H1 (cell line): Measurements from ENCODE around the gene FAM193A. TPM values are rescaled to one million over a fixed set of nuclear protein-coding genes. Genes with fewer than 3 reads are reported as not detected.

Experiments used
- CTCF ChIA-PET: fragments of 300-600 bp; sonication (Branson Sonifier 250); formaldehyde crosslinking; loops from one replicate; lab custom pipeline; 2021; ENCODE audit not compliant: partially characterized antibody; lab: Charles Lee
- POLR2A ChIA-PET: fragments of 300-600 bp; sonication (Branson Sonifier 250); formaldehyde crosslinking; loops from one replicate; lab custom pipeline; 2021; ENCODE audit warnings: inconsistent platforms; ENCODE audit not compliant: partially characterized antibody; lab: Charles Lee
- DNase-seq, 2 experiments: peaks; one replicate each; pipeline versions ENCODE4 v3.0.0 to v3.0.0-alpha.2; 2010 to 2022; ENCODE audit warnings: low spot score in 2 of 2, low read depth in 1 of 2, mixed read lengths in 1 of 2
- FAIRE-seq: peaks from 2 replicates; lab custom pipeline; 2011; peaks lifted over from hg19 to GRCh38; lab: Jason Lieb, UNC
- H2AFZ ChIP-seq: 2 replicates; pipeline ENCODE4 v1.8.1; 2012; ENCODE audit warnings: low read length, inconsistent platforms
- H2AK5ac ChIP-seq: 2 replicates; pipeline ENCODE4 v1.6.1; 2013; ENCODE audit warnings: low read depth, low read length
- H2BK120ac ChIP-seq: replicated peaks from 2 replicates; pipeline ENCODE3; 2013; ENCODE audit warnings: low read depth, low read length, inconsistent platforms
- H2BK12ac ChIP-seq: 2 replicates; pipeline ENCODE4 v1.6.1; 2013; ENCODE audit warnings: low read depth, low read length
- H2BK15ac ChIP-seq: 2 replicates; pipeline ENCODE4 v1.6.1; 2013; ENCODE audit warnings: low read length
- H2BK20ac ChIP-seq: 2 replicates; pipeline ENCODE4 v1.6.1; 2013; ENCODE audit warnings: low read length
- H2BK5ac ChIP-seq: 2 replicates; pipeline ENCODE4 v1.6.1; 2013; ENCODE audit warnings: low read depth, low read length
- H3K14ac ChIP-seq: 2 replicates; pipeline ENCODE4 v1.6.1; 2013; ENCODE audit warnings: inconsistent platforms; ENCODE audit not compliant: insufficient read length
- H3K18ac ChIP-seq: 2 replicates; pipeline ENCODE4 v1.6.1; 2013; ENCODE audit warnings: low read length; ENCODE audit errors: extremely low read depth
- H3K23ac ChIP-seq: 2 replicates; pipeline ENCODE4 v1.6.1; 2013; ENCODE audit warnings: inconsistent platforms; ENCODE audit not compliant: insufficient read length
- H3K23me2 ChIP-seq: 2 replicates; pipeline ENCODE4 v1.6.1; 2013; ENCODE audit warnings: low read depth, low read length
- H3K27ac ChIP-seq: 2 replicates; pipeline ENCODE4 v1.6.1; 2011; ENCODE audit warnings: low read depth, low read length, inconsistent platforms
- H3K27me3 ChIP-seq, 4 experiments: replicated peaks in 1 of 4; 1 replicate in 1 of 4; 2 replicates in 3 of 4; pipeline versions ENCODE4 v1.6.1 to v1.8.1; 2011 to 2013; ENCODE audit warnings: low read length in 3 of 4, mild to moderate bottlenecking in 3 of 4, inconsistent platforms in 2 of 4, mixed read lengths in 2 of 4, moderate library complexity in 1 of 4; ENCODE audit not compliant: control insufficient read depth in 3 of 4, insufficient read depth in 3 of 4; ENCODE audit errors: extremely low read depth in 1 of 4
- H3K36me3 ChIP-seq, 4 experiments: 2 replicates each; pipeline versions ENCODE4 v1.6.1 to v1.8.1; 2011 to 2013; ENCODE audit warnings: mild to moderate bottlenecking in 4 of 4, low read length in 3 of 4, moderate library complexity in 2 of 4, control low read depth in 1 of 4, inconsistent platforms in 1 of 4; ENCODE audit not compliant: insufficient read depth in 4 of 4, control insufficient read depth in 2 of 4
- H3K4ac ChIP-seq: replicated peaks from 2 replicates; pipeline ENCODE3; 2013; ENCODE audit warnings: low read length, low read depth, mixed read lengths, inconsistent platforms; ENCODE audit not compliant: insufficient read length
- H3K4me1 ChIP-seq, 4 experiments: replicated peaks in 1 of 4; 1 replicate in 1 of 4; 2 replicates in 3 of 4; pipeline versions ENCODE4 v1.6.1 to v1.8.1; 2011 to 2013; ENCODE audit warnings: low read length in 3 of 4, inconsistent platforms in 2 of 4, mixed read lengths in 1 of 4; ENCODE audit not compliant: insufficient read depth in 4 of 4, control insufficient read depth in 3 of 4
- H3K4me2 ChIP-seq, 2 experiments: 2 replicates each; pipeline versions ENCODE4 v1.6.1 to v1.8.1; 2011 to 2013; ENCODE audit warnings: low read depth in 2 of 2, low read length in 2 of 2, control low read depth in 1 of 2, inconsistent platforms in 1 of 2, mild to moderate bottlenecking in 1 of 2; ENCODE audit not compliant: insufficient read depth in 1 of 2
- H3K4me3 ChIP-seq, 4 experiments: fragments of 200-600, 300-600 bp in 1 of 4; sonication (generic), shearing (Covaris generic), sonication (Bioruptor Twin) in 1 of 4; 2 replicates each; pipeline versions ENCODE4 v1.5.1 to v1.8.1; 2011 to 2016; ENCODE audit warnings: low read length in 4 of 4, low read depth in 3 of 4, control low read depth in 2 of 4, inconsistent platforms in 2 of 4, mild to moderate bottlenecking in 2 of 4, mixed read lengths in 1 of 4, moderate library complexity in 1 of 4; ENCODE audit not compliant: insufficient read depth in 2 of 4; ENCODE audit errors: extremely low read depth in 1 of 4
- H3K56ac ChIP-seq: replicated peaks from 2 replicates; pipeline ENCODE3; 2013; ENCODE audit warnings: low read depth, mild to moderate bottlenecking, mixed read lengths, low read length, inconsistent platforms; ENCODE audit not compliant: insufficient read length
- H3K79me1 ChIP-seq: 2 replicates; pipeline ENCODE4 v1.6.1; 2013; ENCODE audit warnings: low read depth, low read length, control low read depth
- H3K79me2 ChIP-seq, 2 experiments: 2 replicates each; pipeline versions ENCODE4 v1.6.1 to v1.8.1; 2012 to 2013; ENCODE audit warnings: low read length in 2 of 2, mild to moderate bottlenecking in 2 of 2, inconsistent platforms in 1 of 2; ENCODE audit not compliant: insufficient read depth in 2 of 2, control insufficient read depth in 1 of 2
- H3K9ac ChIP-seq, 4 experiments: replicated peaks in 1 of 4; 1 replicate in 1 of 4; 2 replicates in 3 of 4; pipeline versions ENCODE4 v1.6.1 to v1.8.1; 2011 to 2013; ENCODE audit warnings: low read depth in 3 of 4, low read length in 3 of 4, control low read depth in 2 of 4, mild to moderate bottlenecking in 2 of 4, moderate library complexity in 2 of 4, inconsistent platforms in 1 of 4; ENCODE audit errors: extremely low read depth in 1 of 4
- H3K9me3 ChIP-seq, 2 experiments: 2 replicates each; pipeline versions ENCODE4 v1.6.1 to v1.8.1; 2012 to 2013; ENCODE audit warnings: mild to moderate bottlenecking in 2 of 2, moderate library complexity in 2 of 2, control low read depth in 1 of 2, inconsistent platforms in 1 of 2, low read depth in 1 of 2, low read length in 1 of 2, mixed read lengths in 1 of 2; ENCODE audit not compliant: insufficient read depth in 2 of 2
- H4K20me1 ChIP-seq, 2 experiments: replicated peaks in 1 of 2; 2 replicates each; pipeline versions ENCODE3 to v1.8.1; 2011 to 2013; ENCODE audit warnings: inconsistent platforms in 2 of 2, low read length in 2 of 2, mild to moderate bottlenecking in 1 of 2; ENCODE audit not compliant: insufficient read depth in 2 of 2, control insufficient read depth in 1 of 2
- H4K5ac ChIP-seq: 2 replicates; pipeline ENCODE4 v1.6.1; 2013; ENCODE audit warnings: low read length, low read depth, mixed read lengths, inconsistent platforms; ENCODE audit not compliant: insufficient read length
- H4K8ac ChIP-seq: 2 replicates; pipeline ENCODE4 v1.8.0; 2013; ENCODE audit warnings: mild to moderate bottlenecking, moderate library complexity, low read length, inconsistent platforms; ENCODE audit not compliant: insufficient read depth; ENCODE audit errors: extremely low read depth
- H4K91ac ChIP-seq: replicated peaks from 2 replicates; pipeline ENCODE3; 2013; ENCODE audit warnings: low read length, mixed read lengths, inconsistent platforms; ENCODE audit not compliant: insufficient read length
- WGBS, 2 experiments: shearing (Covaris generic) in 1 of 2; methylation state at CpG; one replicate each; pipeline versions ENCODE4 v1.1.6 to v1.1.7; 2013 to 2015; ENCODE audit warnings: low lambda C conversion rate in 2 of 2, mixed read lengths in 2 of 2, inconsistent platforms in 1 of 2, low coverage in 1 of 2, missing lambda C conversion rate in 1 of 2; ENCODE audit not compliant: insufficient replicate concordance in 2 of 2, insufficient coverage in 1 of 2, insufficient read length in 1 of 2; ENCODE audit errors: extremely low coverage in 1 of 2, missing lambda C conversion rate in 1 of 2; 5-methylcytosine and 5-hydroxymethylcytosine counted together
- polyA plus RNA-seq, 7 experiments: library from polyadenylated mRNA; depleted of rRNA in 3 of 7; stranded (reverse) in 5 of 7; unstranded in 2 of 7; fragments of >200 nt in 5 of 7; fragments of 200-250 nt in 2 of 7; gene quantifications; 1 replicate in 5 of 7; 2 replicates in 1 of 7; 4 replicates in 1 of 7; pipeline versions ENCODE4 v1.2.1 to v1.2.3, GENCODE V29; 2011 to 2013; ENCODE audit warnings: missing spikeins in 2 of 7, mixed read lengths in 2 of 7
- total RNA-seq: library from RNA; stranded (reverse); fragmentation: NEBNext Ultra II Directional; extraction: Animal tissue kit (Norgen Biotek cat#: 25700); gene quantifications from 2 replicates; pipeline ENCODE4 v1.2.1, GENCODE V29; 2021

Gene FAM193A
- total and polyA plus RNA-seq, 2 of the 8 experiments (the other 6 are each of a cell fraction or from before 2014, with no cell fraction given), result 8.7 to 26.2 TPM

DNA sequence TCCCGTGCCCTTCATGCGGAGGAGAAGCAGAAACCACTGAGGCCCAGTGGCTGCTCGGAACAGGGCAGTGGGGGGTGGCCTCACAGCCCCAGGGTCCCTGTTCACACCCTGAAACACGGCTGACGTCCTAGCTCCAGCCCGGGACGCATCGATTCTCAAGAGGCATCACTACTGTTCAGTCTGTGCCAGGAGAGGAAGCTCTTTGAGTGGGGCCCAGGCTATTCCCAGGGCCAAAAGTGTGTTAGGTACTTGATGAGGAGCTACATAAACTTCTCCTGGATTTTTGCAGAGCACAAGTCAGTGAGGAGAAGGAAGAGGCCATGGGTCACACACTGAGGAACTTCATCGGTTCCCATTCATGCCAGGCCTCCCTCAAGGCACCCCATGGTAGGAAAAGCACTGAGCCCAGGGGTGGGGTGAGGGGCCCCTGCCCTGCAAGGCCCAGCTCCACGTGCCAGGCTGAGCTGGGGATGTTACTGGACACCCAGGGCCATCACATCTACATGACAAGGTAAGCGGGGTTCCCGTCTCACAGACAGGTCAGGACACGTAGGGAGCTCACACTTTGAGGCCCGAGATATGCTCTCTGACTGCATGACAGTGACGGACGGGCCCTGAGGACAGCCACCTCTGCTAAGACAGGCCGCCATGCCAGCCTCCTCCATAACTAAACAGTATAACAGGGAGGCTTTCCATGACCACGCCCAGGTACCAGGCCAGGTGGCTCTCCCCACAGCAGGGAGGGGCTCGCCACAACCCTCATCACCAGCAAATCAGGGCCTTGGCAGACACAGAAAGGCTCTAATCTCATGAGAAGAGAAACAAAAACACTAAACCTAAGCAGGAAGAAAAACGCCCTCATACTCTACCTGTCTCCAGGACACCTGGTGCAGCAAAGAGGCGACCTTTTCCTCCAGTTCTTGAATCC lies 207.3 kb downstream of the FAM193A start:
- DNase-seq (no peak), FAIRE-seq (no peak)
- Histone ChIP-seq H2BK5ac (no peak overlapping the region), H4K5ac (no peak overlapping the region), H3K18ac (no peak overlapping the region), H3K36me3 (peaks cover 8 to 34% (median 24%) of the 10 kb centered on the region in 4 experiments; a peak in 6 of 8 replicates), H3K9me3 (no peaks in the 10 kb centered on the region), H3K23ac (no peak overlapping the region), H3K79me2 (no peaks in the 10 kb centered on the region), H3K27ac (no peak overlapping the region), H3K79me1 (peaks cover 2% of the 10 kb centered on the region; the same call in 1 of the 2 replicates), H4K8ac (no peak overlapping the region), H3K4me1 (no peaks in the 10 kb centered on the region), H2BK20ac (no peak overlapping the region), H2BK120ac (no peak overlapping the region), H3K4ac (no peak overlapping the region), H3K23me2 (no peaks in the 10 kb centered on the region), H2BK15ac (no peak overlapping the region), H3K56ac (no peak overlapping the region), H4K20me1 (peaks cover 0 to 5% of the 10 kb centered on the region in 2 experiments), H3K4me3 (no peak overlapping the region), H2AK5ac (no peak overlapping the region), H3K14ac (no peak overlapping the region), H2BK12ac (no peak overlapping the region), H3K9ac (no peak overlapping the region), H3K4me2 (no peak overlapping the region), H4K91ac (no peak overlapping the region), H3K27me3 (no peaks in the 10 kb centered on the region; a peak in 1 of 7 replicates), H2AFZ (no peak overlapping the region)
- POLR2A ChIA-PET, result interaction anchor here (0.7 kb wide), 1 partner anchor 53 kb away, joined by 3 read pairs; no protein-coding TSS in a partner anchor
- WGBS, 2 experiments, result 93% methylated on average over 21 of the region's 21 CpGs; no CpG with 5 or more reads in 1 of the 2 experiments
- CTCF ChIA-PET, result interaction anchor here (1.3 kb wide), 1 partner anchor 9 kb away, joined by 3 read pairs; no protein-coding TSS in a partner anchor
